Daoy (cell line): ENCODE results near the gene GARNL3. TPM values are rescaled to one million over a fixed set of nuclear protein-coding genes. Genes with fewer than 3 reads are reported as not detected.

Experiments
- DNase-seq: peaks from one replicate; pipeline ENCODE4 v3.0.0-alpha.2; 2015; ENCODE audit warnings: low read depth
- total RNA-seq: library from RNA; depleted of rRNA; stranded (reverse); fragments of >200 nt; shearing (Covaris generic); gene quantifications from 2 replicates; pipeline ENCODE4 v1.2.3, GENCODE V29; 2014

Gene GARNL3
- total RNA-seq, 1 experiment from 2014 or later, result 3.5 TPM

- DNase-seq, result no peak
Observed at GRCh38 chr9:127277770-127278169, 13.2 kb downstream of the GARNL3 start.

DNA sequence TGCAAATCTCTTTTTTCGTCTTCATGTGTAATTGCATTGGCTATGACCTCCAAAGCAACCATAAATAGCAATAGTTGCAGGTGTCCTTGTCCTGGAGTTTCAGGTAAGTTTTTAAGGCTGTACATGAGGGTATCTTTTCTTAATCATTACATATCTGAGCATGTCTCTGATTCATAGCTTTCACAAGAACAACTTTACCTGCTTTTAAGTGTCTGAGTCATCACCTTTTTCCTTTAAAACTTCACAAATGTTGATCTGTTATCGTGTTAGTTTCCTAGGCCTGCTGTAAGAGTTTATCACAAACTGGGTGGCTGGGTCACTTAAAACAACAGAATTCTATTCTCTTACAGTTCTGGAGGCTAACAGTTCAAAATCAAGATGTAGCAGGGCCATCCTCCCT, 13.8 kb downstream of the GARNL3 start:
- DNase-seq, result no peak

DNA sequence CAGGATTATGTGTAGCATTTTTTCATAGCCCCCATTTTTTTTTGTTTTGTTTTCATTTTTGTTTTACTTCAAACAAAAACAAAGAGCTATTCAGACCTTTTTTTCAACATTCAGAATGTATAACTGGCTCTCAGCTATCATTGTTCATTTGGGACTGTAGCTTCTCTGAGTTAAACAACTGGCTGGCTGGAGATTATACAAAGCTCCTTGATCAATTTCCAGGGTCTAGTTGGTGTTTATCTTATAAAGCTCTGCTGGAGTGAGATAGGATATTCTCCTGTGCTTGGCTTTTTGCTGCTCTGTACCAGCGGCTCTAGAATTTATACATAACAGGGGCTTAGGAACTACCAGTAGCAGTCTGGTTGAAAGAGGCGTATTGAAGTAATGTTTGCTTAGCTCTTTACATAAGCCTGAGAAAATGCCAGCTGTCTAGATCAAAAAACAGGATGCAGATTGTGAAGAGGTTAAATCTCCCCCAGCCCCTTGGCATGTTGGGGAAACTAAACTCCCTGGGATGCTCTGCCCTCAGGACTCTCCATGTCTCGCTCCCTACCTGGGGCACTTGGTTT, 15.2 kb downstream of the GARNL3 start:
- no peak for DNase-seq

GRCh38 chr9:127280880-127281660, 16.5 kb downstream of the GARNL3 start:
- no peak for DNase-seq

- DNase-seq, result no peak
Observed at GRCh38 chr9:127281891-127282290, 17.3 kb downstream of the GARNL3 start.

- no peak for DNase-seq
Observed at GRCh38 chr9:127282611-127283010, 18.0 kb downstream of the GARNL3 start.

- DNase-seq, result no peak
Observed at GRCh38 chr9:127283135-127283534, 18.6 kb downstream of the GARNL3 start.

GRCh38 chr9:127283917-127284497, 19.4 kb downstream of the GARNL3 start:
- peak; percentile 27 for DNase-seq

GRCh38 chr9:127285965-127286364, 21.4 kb downstream of the GARNL3 start:
- no peak for DNase-seq

GRCh38 chr9:127290561-127291065, 26.0 kb downstream of the GARNL3 start:
- no peak for DNase-seq

DNA sequence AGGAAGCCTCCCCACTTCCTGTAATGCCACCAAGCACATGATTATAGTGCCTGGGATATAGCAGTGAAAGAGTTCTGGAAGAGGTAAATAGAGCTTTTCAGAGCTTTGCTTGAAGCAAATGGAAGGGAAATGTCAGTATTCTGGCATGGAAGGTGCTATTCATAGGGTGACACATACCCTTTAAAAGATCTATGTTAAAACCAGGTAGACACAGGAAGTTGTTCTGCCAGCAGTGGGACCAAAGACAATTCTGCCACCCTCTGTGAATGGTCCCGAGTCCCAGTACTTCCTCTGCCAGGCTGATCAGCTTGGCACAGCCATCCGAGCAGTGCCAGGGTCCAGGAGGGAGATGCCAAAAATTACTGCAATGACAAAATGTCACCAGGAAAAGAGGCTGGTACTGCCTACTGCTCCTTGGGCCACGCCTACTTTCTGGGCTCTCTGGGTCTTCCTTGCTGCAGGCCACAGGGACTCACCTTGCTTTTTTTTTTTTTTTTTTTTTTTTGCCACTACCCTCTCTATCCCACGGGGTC, 26.7 kb downstream of the GARNL3 start:
- DNase-seq, result no peak

GRCh38 chr9:127292415-127292814, 27.8 kb downstream of the GARNL3 start:
- no peak for DNase-seq

DNA sequence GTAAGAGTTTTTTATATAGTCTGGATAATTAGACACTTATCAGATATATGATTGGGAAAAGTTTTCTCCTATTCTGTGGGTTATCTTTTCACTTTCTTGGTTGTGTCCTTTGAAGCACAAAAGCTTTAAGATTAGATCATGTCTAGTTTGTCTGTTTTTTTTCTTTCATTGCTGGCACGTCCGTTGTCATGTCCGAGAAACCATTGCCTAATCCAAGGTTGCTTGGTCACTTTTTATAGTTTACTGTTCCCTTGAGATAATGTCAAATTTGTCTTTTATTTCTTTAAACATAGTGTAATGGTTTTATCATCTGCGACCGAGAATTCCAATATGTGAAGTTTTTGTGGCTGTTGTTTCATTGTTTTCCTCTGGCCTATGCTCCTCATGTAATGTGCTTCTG, 28.8 kb downstream of the GARNL3 start:
- no peak for DNase-seq

DNA sequence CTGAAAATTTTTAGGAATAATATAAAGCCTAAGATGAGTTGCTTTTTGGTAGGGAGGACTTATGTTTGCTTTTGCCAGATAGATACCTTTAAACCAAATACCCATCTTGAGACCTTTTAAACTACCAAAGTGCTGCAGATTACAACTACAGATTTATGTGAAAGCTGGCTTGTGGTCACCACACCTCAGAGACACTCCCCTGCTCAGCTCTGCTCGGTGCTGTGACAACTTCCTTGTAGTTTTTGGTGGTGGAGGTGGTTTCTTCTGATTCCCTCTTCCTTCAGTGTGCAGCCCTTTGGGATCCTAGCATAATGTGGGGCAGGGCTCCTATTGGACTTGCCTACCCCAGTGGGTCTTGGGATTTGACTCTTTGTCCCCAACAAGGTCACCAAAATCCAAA, 29.2 kb downstream of the GARNL3 start:
- DNase-seq, result no peak

DNA sequence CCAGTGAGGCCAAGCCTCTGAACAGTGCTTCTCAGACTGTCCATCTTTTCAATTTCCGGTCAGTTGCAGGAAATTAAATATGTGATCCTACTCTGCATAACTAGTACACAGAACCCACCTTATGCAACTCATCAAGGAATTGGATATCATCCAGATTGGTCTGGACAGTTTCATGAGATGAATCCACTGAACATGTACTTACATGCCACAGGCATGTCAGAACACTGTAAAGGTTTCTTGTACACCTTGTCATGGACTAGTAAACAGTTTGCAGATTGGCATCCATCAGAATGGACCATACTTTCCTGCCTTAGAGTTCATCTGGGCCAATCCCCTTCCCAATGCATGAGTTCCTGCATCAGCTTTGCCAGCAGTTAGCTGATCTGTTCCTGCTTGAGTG, 30.4 kb downstream of the GARNL3 start:
- no peak for DNase-seq

- DNase-seq, result no peak
Observed at GRCh38 chr9:127300886-127301447, 36.4 kb downstream of the GARNL3 start.

DNA sequence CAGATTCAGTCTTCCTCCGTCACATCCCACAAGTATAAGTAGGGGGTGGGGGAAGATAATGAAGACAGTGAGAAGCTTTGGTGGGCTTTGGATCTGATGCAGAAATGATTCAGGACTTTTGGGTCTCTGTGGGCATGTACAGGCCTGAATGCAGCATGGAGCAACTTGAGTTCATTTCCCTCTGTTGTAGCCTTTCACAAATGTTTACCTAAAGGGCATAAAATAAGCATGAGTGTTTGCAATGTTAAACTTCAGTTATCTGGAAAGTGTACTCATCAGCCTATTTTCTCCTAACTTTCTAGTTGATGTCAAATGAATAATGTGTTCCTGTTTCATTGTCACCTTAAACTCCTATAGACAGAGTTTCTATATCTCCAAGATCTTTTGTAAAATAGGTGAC, 39.3 kb downstream of the GARNL3 start:
- no peak for DNase-seq

- DNase-seq, result no peak
Observed at GRCh38 chr9:127305206-127305837, 40.7 kb downstream of the GARNL3 start.

DNA sequence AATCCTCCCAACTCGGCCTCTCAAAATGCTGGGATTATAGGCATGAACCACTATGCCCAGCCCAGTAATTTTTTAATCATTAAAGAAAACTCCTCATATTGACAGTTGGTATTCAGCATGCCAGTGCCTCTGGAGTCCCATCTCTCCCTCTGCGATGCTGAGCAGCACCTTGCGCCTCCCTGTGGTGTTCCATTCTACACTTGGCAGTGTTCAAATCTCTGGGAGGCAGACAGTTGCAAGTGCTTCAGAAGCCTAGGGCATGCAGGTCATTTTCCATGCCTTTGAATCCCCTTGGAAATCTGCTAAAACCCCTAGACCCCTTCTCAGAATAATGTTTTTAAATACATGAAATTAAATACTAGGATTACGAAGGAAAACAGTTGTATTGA, 41.3 kb downstream of the GARNL3 start:
- DNase-seq, result peak; percentile 14

DNA sequence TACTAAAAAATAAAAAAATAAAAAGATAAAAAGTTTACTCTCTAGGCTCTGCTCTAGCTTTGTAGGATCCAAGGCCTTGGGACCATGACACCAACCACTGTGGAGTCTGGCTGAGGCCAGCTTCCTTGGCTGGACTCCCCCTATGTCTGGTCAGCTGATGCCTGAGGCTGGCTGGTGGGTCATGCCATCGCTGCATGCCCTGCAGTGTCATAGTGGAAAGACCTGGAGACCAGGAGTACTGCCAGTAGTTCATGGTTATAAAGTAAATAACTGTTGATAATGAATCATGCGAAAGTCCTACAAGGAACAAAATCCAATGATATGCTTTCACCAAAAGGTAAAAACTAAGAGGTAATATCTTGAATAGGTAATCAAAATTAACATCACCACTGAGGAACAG, 43.2 kb downstream of the GARNL3 start:
- no peak for DNase-seq

- DNase-seq, result no peak
Observed at GRCh38 chr9:127308652-127309434, 44.3 kb downstream of the GARNL3 start.
